Hepatocyte (in vitro differentiated cells): ENCODE measurements around the gene LAMA1. TPM values are rescaled to one million over a fixed set of nuclear protein-coding genes. Genes with fewer than 3 reads are reported as not detected.

ENCODE experiments used
- DNase-seq: peaks from one replicate; pipeline ENCODE4 v3.0.0-alpha.2; 2016; ENCODE audit warnings: low spot score
- H2AFZ ChIP-seq: fragments of 200-600 bp; sonication (generic); 2 replicates; pipeline ENCODE4 v1.6.0; 2016; ENCODE audit warnings: antibody characterized with exemption, mild to moderate bottlenecking
- H3K27ac ChIP-seq: fragments of 200-600 bp; sonication (generic); 2 replicates; pipeline ENCODE4 v1.5.1; 2016; ENCODE audit warnings: mild to moderate bottlenecking
- H3K27me3 ChIP-seq: fragments of 200-600 bp; sonication (generic); 2 replicates; pipeline ENCODE4 v1.6.1; 2016
- H3K36me3 ChIP-seq: fragments of 200-600 bp; sonication (generic); replicated peaks from 2 replicates; pipeline ENCODE4 v1.5.1; 2016; ENCODE audit warnings: low read depth; ENCODE audit not compliant: insufficient read depth
- H3K4me1 ChIP-seq: fragments of 200-600 bp; sonication (generic); 2 replicates; pipeline ENCODE4 v1.5.1; 2016; ENCODE audit warnings: mild to moderate bottlenecking, moderate library complexity; ENCODE audit not compliant: insufficient read depth
- H3K4me2 ChIP-seq: fragments of 200-600 bp; sonication (generic); 2 replicates; pipeline ENCODE4 v1.6.0; 2016
- H3K4me3 ChIP-seq: fragments of 200-600 bp; sonication (generic); 2 replicates; pipeline ENCODE4 v1.5.1; 2016; ENCODE audit warnings: mild to moderate bottlenecking
- H3K79me2 ChIP-seq: fragments of 200-600 bp; sonication (generic); 2 replicates; pipeline ENCODE4 v1.6.0; 2017; ENCODE audit warnings: mild to moderate bottlenecking
- H3K9me2 ChIP-seq: fragments of 200-600 bp; sonication (generic); replicated peaks from 2 replicates; pipeline ENCODE4 v1.6.0; 2017; ENCODE audit warnings: mild to moderate bottlenecking; ENCODE audit not compliant: insufficient read depth
- H3K9me3 ChIP-seq: fragments of 200-600 bp; sonication (generic); 2 replicates; pipeline ENCODE4 v1.5.1; 2016; ENCODE audit warnings: low read depth, mild to moderate bottlenecking
- H4K20me1 ChIP-seq: fragments of 200-600 bp; sonication (generic); 2 replicates; pipeline ENCODE4 v1.6.0; 2016; ENCODE audit warnings: mild to moderate bottlenecking; ENCODE audit not compliant: insufficient read depth, poor library complexity, severe bottlenecking
- EZH2 ChIP-seq: fragments of 200-600 bp; sonication (generic); IDR thresholded peaks from 2 replicates; pipeline ENCODE4 v1.6.1; 2016; ENCODE audit warnings: antibody characterized with exemption, mild to moderate bottlenecking, borderline replicate concordance
- EZH2phosphoT487 ChIP-seq: fragments of 200-600 bp; sonication (generic); IDR thresholded peaks from one replicate; pipeline ENCODE4 v1.6.1; 2018; ENCODE audit warnings: antibody characterized with exemption, mild to moderate bottlenecking, low read depth, moderate library complexity; ENCODE audit not compliant: unreplicated experiment, severe bottlenecking
- WGBS: methylation state at CpG from one replicate; pipeline ENCODE4 v1.1.6; 2016; ENCODE audit warnings: low lambda C conversion rate; ENCODE audit errors: missing lambda C conversion rate; 5-methylcytosine and 5-hydroxymethylcytosine counted together
- polyA plus RNA-seq: library from polyadenylated mRNA; unstranded; fragments of >200 nt; fragmentation: Nextera tagmentation; extraction: Ambion mirVana; gene quantifications from 2 replicates; pipeline ENCODE4 v1.2.1, GENCODE V29; 2016
- total RNA-seq: library from RNA; depleted of rRNA; stranded (reverse); fragments of >200 nt; gene quantifications from 2 replicates; pipeline ENCODE4 v1.2.3, GENCODE V29; 2014
- TF ChIP-seq, protein P1 (sequence below): fragments of 200-600 bp; sonication (generic); IDR thresholded peaks from 2 replicates; pipeline ENCODE4 v1.5.1; 2016; ENCODE audit warnings: antibody characterized with exemption, mild to moderate bottlenecking; ENCODE audit not compliant: poor library complexity

LAMA1 gene
- total and polyA plus RNA-seq, 2 experiments from 2014 or later, result 27.7 to 52.7 TPM

DNA sequence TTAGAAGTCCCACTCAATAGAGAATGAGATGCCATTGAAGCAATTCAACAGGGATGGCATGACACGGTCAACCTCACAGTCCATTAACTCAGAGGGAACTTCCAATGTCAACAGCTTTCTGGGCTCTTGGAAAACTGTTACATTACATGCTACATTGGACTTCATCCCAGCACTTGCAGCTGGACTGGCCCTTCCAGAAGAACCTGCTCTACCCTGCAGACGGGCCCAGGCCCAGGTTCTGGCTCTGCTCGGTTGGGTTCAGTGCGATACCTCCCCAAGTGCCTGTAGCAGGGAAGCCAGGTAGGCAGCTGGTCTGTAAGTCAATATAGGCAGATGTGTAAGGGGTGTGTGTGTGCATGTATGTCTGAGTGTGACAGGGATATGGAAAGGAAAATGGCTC, 12.9 kb downstream of the LAMA1 start:
- Histone ChIP-seq H3K79me2 (peaks cover 41% of the 10 kb centered on the region), H3K27me3 (no peaks in the 10 kb centered on the region), H3K27ac (no peak overlapping the region), H4K20me1 (no peaks in the 10 kb centered on the region), H2AFZ (no peak overlapping the region), H3K4me3 (no peak overlapping the region), H3K9me3 (no peaks in the 10 kb centered on the region), H3K4me2 (no peak overlapping the region), H3K36me3 (no peaks in the 10 kb centered on the region), H3K4me1 (no peaks in the 10 kb centered on the region), H3K9me2 (no peaks in the 10 kb centered on the region)
- TF ChIP-seq, protein P1, sequence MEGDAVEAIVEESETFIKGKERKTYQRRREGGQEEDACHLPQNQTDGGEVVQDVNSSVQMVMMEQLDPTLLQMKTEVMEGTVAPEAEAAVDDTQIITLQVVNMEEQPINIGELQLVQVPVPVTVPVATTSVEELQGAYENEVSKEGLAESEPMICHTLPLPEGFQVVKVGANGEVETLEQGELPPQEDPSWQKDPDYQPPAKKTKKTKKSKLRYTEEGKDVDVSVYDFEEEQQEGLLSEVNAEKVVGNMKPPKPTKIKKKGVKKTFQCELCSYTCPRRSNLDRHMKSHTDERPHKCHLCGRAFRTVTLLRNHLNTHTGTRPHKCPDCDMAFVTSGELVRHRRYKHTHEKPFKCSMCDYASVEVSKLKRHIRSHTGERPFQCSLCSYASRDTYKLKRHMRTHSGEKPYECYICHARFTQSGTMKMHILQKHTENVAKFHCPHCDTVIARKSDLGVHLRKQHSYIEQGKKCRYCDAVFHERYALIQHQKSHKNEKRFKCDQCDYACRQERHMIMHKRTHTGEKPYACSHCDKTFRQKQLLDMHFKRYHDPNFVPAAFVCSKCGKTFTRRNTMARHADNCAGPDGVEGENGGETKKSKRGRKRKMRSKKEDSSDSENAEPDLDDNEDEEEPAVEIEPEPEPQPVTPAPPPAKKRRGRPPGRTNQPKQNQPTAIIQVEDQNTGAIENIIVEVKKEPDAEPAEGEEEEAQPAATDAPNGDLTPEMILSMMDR, result no peak
- no peak for TF ChIP-seq EZH2
- no peak for TF ChIP-seq EZH2phosphoT487
- no peak for DNase-seq
- WGBS, result 92% methylated on average over 4 of the region's 4 CpGs

DNA sequence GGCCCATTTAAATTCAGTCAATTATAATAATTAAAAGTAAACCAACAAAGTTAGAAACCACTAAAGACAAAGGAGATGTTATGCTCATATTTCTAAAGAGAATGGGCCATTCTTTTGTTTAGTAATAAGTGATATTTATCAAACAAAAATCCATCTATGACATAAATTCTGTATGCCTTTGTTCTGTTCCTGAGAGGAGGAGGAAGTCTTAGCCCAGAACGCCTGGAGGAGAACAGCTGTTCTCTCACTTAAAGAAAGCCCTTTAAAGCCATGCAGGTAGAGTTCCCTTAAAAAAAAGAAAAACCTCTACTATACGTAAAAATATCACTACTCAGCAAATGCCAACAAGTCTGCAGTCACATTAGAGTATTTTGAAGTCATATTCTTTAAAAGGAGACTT, 15.5 kb downstream of the LAMA1 start:
- Histone ChIP-seq H3K27ac (no peak overlapping the region), H4K20me1 (no peaks in the 10 kb centered on the region), H3K4me2 (no peak overlapping the region), H3K9me3 (no peaks in the 10 kb centered on the region), H3K9me2 (no peaks in the 10 kb centered on the region), H2AFZ (peak overlapping the region; percentile 5), H3K36me3 (no peaks in the 10 kb centered on the region), H3K4me1 (no peaks in the 10 kb centered on the region), H3K79me2 (peaks cover 31% of the 10 kb centered on the region), H3K27me3 (no peaks in the 10 kb centered on the region), H3K4me3 (no peak overlapping the region)
- no peak for DNase-seq
- WGBS, result 62% methylated on average over 2 of the region's 2 CpGs
- no peak for TF ChIP-seq EZH2phosphoT487
- no peak for TF ChIP-seq EZH2
- TF ChIP-seq, protein P1, result no peak

GRCh38 chr18:7096838-7097237, 20.8 kb downstream of the LAMA1 start:
- H3K9me3 ChIP-seq, result no peaks in the 10 kb centered on the region
- no peaks in the 10 kb centered on the region for H3K4me1 ChIP-seq
- H3K4me3 ChIP-seq, result no peak overlapping the region
- H3K27me3 ChIP-seq, result no peaks in the 10 kb centered on the region
- H3K9me2 ChIP-seq, result no peaks in the 10 kb centered on the region
- H3K79me2 ChIP-seq, result peaks cover 33% of the 10 kb centered on the region
- no peak overlapping the region for H2AFZ ChIP-seq
- no peaks in the 10 kb centered on the region for H3K36me3 ChIP-seq
- TF ChIP-seq, protein P1, result no peak
- TF ChIP-seq EZH2 (no peak), EZH2phosphoT487 (no peak)
- no peak for DNase-seq
- WGBS, result 62% methylated on average over 7 of the region's 7 CpGs
- H3K4me2 ChIP-seq, result no peak overlapping the region
- no peak overlapping the region for H3K27ac ChIP-seq
- no peaks in the 10 kb centered on the region for H4K20me1 ChIP-seq

GRCh38 chr18:7094427-7094826, 23.2 kb downstream of the LAMA1 start:
- H2AFZ ChIP-seq, result no peak overlapping the region
- TF ChIP-seq EZH2phosphoT487, result no peak
- TF ChIP-seq, protein P1, result no peak
- no peak for TF ChIP-seq EZH2

More at GRCh38 chr18:7094427-7094826, 23.2 kb downstream of the LAMA1 start:
- Histone ChIP-seq H3K27me3 (no peaks in the 10 kb centered on the region), H3K4me1 (peaks cover 5% of the 10 kb centered on the region), H3K4me3 (no peak overlapping the region), H3K36me3 (no peaks in the 10 kb centered on the region), H3K27ac (no peak overlapping the region), H3K9me2 (no peaks in the 10 kb centered on the region), H3K4me2 (no peak overlapping the region), H3K79me2 (peaks cover 34% of the 10 kb centered on the region), H4K20me1 (no peaks in the 10 kb centered on the region), H3K9me3 (no peaks in the 10 kb centered on the region)
- DNase-seq, result no peak
